Measurements from ENCODE around the gene TMC1.
"Not testable (repeated sequence)": the region's sequence is repeated elsewhere in the genome, so short reads cannot be mapped to it uniquely, and the experiment has no call there.

TMC1 gene

GRCh38 chr9:72827950-72828731 lies 306.7 kb downstream of the TMC1 start:
- no peak for DNase-seq

GRCh38 chr9:72834994-72835393 lies 313.6 kb downstream of the TMC1 start:
- DNase-seq, result no peak

GRCh38 chr9:72836790-72837189 lies 315.4 kb downstream of the TMC1 start:
- no peak for DNase-seq

- DNase-seq, result no peak
Observed at GRCh38 chr9:72839085-72839484, 317.7 kb downstream of the TMC1 start.

- no peak for DNase-seq
Observed at GRCh38 chr9:72843520-72844439, 322.4 kb downstream of the TMC1 start.

GRCh38 chr9:72844440-72844768 lies 323.0 kb downstream of the TMC1 start:
- no peak for DNase-seq

GRCh38 chr9:72845052-72845451 lies 323.6 kb downstream of the TMC1 start:
- DNase-seq, result not testable (repeated sequence)

- DNase-seq, result not testable (repeated sequence)
Observed at GRCh38 chr9:72850209-72850608, 328.8 kb downstream of the TMC1 start.

GRCh38 chr9:72855321-72855720 lies 333.9 kb downstream of the TMC1 start:
- no peak for DNase-seq

GRCh38 chr9:72855890-72856523 lies 334.6 kb downstream of the TMC1 start:
- DNase-seq, result no peak

- peak; percentile 24 for DNase-seq
Observed at GRCh38 chr9:72856972-72857623, 335.7 kb downstream of the TMC1 start.

GRCh38 chr9:72857624-72857996 lies 336.2 kb downstream of the TMC1 start:
- DNase-seq, result no peak

- DNase-seq, result no peak
Observed at GRCh38 chr9:72858089-72858912, 336.9 kb downstream of the TMC1 start.

GRCh38 chr9:72862788-72863187 lies 341.4 kb downstream of the TMC1 start:
- not testable (repeated sequence) for DNase-seq

- DNase-seq, result no peak
Observed at GRCh38 chr9:72863456-72864094, 342.2 kb downstream of the TMC1 start.

- no peak for DNase-seq
Observed at GRCh38 chr9:72864327-72864726, 342.9 kb downstream of the TMC1 start.

- DNase-seq, result no peak
Observed at GRCh38 chr9:72871685-72872084, 350.3 kb downstream of the TMC1 start.

GRCh38 chr9:72872718-72873117 lies 351.3 kb downstream of the TMC1 start:
- no peak for DNase-seq

- no peak for DNase-seq
Observed at GRCh38 chr9:72873456-72873855, 352.0 kb downstream of the TMC1 start.

GRCh38 chr9:72874344-72874743 lies 352.9 kb downstream of the TMC1 start:
- no peak for DNase-seq

GRCh38 chr9:72875221-72875620 lies 353.8 kb downstream of the TMC1 start:
- DNase-seq, result no peak

GRCh38 chr9:72880821-72881220 lies 359.4 kb downstream of the TMC1 start:
- DNase-seq, result no peak
